HL-60 (cell line): ENCODE results near the gene EBPL.

ENCODE experiments used
- DNase-seq, 2 experiments: peaks; one replicate each; pipeline ENCODE4 v3.0.0-alpha.2; 2010 to 2020; ENCODE audit warnings: low read depth in 1 of 2, low spot score in 1 of 2
- H3K27ac ChIP-seq: fragments of 250-450 bp; sonication (Bioruptor Pico); replicated peaks from 2 replicates; pipeline ENCODE4 v1.5.1; 2020; ENCODE audit warnings: mild to moderate bottlenecking, moderate library complexity
- H3K27me3 ChIP-seq: fragments of 250-450 bp; sonication (Bioruptor Pico); 2 replicates; pipeline ENCODE4 v1.5.1; 2021; ENCODE audit warnings: mild to moderate bottlenecking, moderate library complexity; ENCODE audit not compliant: insufficient read depth, poor library complexity, severe bottlenecking
- H3K4me3 ChIP-seq: replicated peaks from 2 replicates; pipeline ENCODE4 v1.5.1; 2011; ENCODE audit warnings: mild to moderate bottlenecking, control low read depth, low read length; ENCODE audit not compliant: insufficient read depth
- GABPA ChIP-seq: IDR thresholded peaks from 2 replicates; pipeline ENCODE4 v1.6.1; 2012; ENCODE audit warnings: low read depth
- POLR2AphosphoS5 ChIP-seq: IDR thresholded peaks from 2 replicates; pipeline ENCODE4 v1.6.1; 2012; ENCODE audit warnings: low read depth
- SPI1 ChIP-seq: IDR thresholded peaks from 2 replicates; pipeline ENCODE4 v1.6.1; 2012; ENCODE audit warnings: low read depth, mild to moderate bottlenecking, borderline replicate concordance
- TF ChIP-seq, protein P1 (sequence below): IDR thresholded peaks from 2 replicates; pipeline ENCODE4 v1.6.1; 2012; ENCODE audit warnings: low read depth; ENCODE audit not compliant: insufficient replicate concordance
- TF ChIP-seq, protein P2 (sequence below): IDR thresholded peaks from one replicate; pipeline ENCODE4 v1.5.1; 2011; ENCODE audit warnings: low read length, control low read depth, inconsistent platforms; ENCODE audit not compliant: insufficient read depth

The EBPL gene

DNA sequence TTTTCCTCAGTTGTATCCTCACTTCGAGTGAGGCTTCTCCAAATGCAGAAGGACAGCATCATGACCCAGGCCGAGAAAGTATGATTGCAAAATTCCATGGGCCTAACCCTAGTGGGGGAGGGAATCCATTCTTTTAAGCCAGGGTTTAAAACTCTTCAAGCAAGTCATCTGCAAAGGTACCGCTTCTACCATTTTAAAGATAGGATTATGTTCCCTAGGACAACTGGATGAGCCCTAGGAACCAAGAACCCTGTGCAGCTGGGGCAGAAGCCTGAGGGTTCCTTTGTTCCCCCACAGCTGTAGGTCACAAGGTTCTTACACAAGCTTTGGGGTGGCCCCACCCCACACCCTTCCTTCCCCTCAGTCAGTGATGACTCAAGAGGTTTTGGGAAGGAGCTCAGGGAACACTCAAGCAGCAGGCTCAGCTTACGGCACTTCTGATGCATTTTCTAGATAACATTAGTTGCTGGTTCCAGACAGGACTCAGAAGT is 49.4 kb downstream of the EBPL start:
- Histone ChIP-seq H3K4me3 (peak overlapping the region; percentile 24; the same call in 1 of the 2 replicates), H3K27ac (peak overlapping the region; percentile 41), H3K27me3 (no peaks in the 10 kb centered on the region)
- peak; percentile 89 to 93 for DNase-seq
- no peak for TF ChIP-seq GABPA
- TF ChIP-seq POLR2AphosphoS5: peak; percentile 68; the same call in 1 of the 2 replicates
- TF ChIP-seq SPI1: peak; percentile 1; the same call in 1 of the 2 replicates
- TF ChIP-seq, protein P1, sequence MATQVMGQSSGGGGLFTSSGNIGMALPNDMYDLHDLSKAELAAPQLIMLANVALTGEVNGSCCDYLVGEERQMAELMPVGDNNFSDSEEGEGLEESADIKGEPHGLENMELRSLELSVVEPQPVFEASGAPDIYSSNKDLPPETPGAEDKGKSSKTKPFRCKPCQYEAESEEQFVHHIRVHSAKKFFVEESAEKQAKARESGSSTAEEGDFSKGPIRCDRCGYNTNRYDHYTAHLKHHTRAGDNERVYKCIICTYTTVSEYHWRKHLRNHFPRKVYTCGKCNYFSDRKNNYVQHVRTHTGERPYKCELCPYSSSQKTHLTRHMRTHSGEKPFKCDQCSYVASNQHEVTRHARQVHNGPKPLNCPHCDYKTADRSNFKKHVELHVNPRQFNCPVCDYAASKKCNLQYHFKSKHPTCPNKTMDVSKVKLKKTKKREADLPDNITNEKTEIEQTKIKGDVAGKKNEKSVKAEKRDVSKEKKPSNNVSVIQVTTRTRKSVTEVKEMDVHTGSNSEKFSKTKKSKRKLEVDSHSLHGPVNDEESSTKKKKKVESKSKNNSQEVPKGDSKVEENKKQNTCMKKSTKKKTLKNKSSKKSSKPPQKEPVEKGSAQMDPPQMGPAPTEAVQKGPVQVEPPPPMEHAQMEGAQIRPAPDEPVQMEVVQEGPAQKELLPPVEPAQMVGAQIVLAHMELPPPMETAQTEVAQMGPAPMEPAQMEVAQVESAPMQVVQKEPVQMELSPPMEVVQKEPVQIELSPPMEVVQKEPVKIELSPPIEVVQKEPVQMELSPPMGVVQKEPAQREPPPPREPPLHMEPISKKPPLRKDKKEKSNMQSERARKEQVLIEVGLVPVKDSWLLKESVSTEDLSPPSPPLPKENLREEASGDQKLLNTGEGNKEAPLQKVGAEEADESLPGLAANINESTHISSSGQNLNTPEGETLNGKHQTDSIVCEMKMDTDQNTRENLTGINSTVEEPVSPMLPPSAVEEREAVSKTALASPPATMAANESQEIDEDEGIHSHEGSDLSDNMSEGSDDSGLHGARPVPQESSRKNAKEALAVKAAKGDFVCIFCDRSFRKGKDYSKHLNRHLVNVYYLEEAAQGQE: no peak
- TF ChIP-seq, protein P2, sequence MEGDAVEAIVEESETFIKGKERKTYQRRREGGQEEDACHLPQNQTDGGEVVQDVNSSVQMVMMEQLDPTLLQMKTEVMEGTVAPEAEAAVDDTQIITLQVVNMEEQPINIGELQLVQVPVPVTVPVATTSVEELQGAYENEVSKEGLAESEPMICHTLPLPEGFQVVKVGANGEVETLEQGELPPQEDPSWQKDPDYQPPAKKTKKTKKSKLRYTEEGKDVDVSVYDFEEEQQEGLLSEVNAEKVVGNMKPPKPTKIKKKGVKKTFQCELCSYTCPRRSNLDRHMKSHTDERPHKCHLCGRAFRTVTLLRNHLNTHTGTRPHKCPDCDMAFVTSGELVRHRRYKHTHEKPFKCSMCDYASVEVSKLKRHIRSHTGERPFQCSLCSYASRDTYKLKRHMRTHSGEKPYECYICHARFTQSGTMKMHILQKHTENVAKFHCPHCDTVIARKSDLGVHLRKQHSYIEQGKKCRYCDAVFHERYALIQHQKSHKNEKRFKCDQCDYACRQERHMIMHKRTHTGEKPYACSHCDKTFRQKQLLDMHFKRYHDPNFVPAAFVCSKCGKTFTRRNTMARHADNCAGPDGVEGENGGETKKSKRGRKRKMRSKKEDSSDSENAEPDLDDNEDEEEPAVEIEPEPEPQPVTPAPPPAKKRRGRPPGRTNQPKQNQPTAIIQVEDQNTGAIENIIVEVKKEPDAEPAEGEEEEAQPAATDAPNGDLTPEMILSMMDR: no peak

DNA sequence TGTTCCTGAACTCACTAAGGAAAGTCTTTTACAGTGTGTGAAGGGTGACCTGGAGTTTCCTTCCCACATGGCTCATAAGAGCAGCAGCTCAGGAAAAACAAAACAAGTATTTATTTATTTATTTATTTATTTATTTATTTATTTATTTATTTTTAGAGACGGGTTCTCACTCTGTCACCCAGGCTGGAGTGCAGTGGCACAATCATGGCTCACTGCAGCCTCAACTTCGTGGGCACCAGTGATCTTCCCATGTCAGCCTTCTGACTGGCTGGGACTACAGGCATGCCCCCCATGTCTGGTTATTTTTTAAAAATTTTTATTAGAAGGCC is 52.6 kb downstream of the EBPL start:
- TF ChIP-seq SPI1: no peak
- TF ChIP-seq, protein P1: no peak
- no peak for DNase-seq

DNA sequence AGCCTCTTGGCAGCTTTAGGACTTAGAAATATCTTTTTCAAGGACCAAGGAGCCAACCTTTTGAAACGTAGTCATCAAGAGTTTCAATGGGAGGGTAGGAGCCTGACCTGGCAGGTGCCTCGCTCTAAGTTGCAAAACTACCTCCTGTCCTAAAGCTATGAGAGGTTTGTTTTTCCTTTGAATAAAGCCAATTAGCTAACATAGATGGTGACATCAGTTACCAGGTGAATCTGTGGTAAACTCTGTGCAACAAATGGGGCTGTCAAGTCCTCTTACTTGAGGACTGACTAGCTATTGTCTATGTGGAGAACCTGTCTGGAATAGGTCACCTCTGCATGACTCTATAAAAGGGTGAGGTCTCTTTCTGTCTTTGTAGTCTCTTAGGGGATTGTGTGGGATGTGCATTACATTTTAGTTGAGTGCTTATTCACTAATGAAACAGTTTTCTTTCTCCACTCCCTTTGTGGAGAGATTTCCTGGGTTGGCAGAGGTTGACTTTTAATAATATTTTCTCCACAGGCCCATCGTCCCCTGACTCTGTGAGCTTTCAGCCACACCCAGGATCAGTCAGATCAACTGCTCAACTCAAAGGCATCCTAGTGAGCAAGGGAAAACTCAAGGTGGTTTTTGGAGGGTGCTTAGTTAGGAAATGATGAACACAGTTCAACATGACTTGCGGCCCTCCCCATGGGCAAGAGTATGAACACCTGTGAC is 53.1 kb downstream of the EBPL start:
- Histone ChIP-seq H3K27ac (no peak overlapping the region; the same call in 1 of the 2 replicates), H3K4me3 (no peak overlapping the region), H3K27me3 (no peaks in the 10 kb centered on the region)
- TF ChIP-seq, protein P1: no peak
- TF ChIP-seq, protein P2: no peak
- TF ChIP-seq GABPA (no peak), POLR2AphosphoS5 (no peak), SPI1 (no peak)
- no peak for DNase-seq

More for the DNA sequence above, 52.6 kb downstream of the EBPL start:
- Histone ChIP-seq H3K27ac (no peak overlapping the region), H3K4me3 (no peak overlapping the region), H3K27me3 (no peaks in the 10 kb centered on the region)
